Hepatic stellate cell (primary cell): Measurements from ENCODE around the gene SETBP1.
A peak's percentile ranks its signal among the peaks of the same experiment; 100 is the strongest.
"Not testable (repeated sequence)": the region's sequence is repeated elsewhere in the genome, so short reads cannot be mapped to it uniquely, and the experiment has no call there.

ENCODE experiments used
- DNase-seq: peaks from one replicate; pipeline ENCODE4 v3.0.0; 2011; ENCODE audit warnings: low spot score

SETBP1 gene

GRCh38 chr18:44791520-44791919, 110.8 kb downstream of the SETBP1 start:
- no peak for DNase-seq

- DNase-seq, result peak; percentile 22
Observed at GRCh38 chr18:44792456-44793061, 111.9 kb downstream of the SETBP1 start.

DNA sequence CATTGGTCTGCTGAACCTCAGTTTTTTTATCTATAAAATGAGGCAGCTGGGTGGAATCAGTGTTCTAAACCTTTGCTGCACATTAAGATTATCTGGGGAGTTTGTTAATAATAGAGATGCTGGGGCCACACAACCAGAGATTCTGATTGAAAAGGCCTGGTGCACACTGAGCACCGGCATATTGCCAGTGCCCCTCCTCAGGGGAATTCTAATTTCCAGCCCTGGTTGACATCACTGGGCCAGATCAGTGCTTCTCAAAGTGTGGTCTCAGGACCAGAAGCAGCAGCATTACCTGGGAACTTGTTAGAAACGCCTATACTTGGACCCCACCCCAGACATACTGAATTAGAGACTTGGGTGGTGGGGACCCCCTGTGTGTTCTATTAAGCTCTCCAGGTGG, 112.5 kb downstream of the SETBP1 start:
- DNase-seq, result no peak

- DNase-seq, result no peak
Observed at GRCh38 chr18:44793685-44794084, 113.0 kb downstream of the SETBP1 start.

DNA sequence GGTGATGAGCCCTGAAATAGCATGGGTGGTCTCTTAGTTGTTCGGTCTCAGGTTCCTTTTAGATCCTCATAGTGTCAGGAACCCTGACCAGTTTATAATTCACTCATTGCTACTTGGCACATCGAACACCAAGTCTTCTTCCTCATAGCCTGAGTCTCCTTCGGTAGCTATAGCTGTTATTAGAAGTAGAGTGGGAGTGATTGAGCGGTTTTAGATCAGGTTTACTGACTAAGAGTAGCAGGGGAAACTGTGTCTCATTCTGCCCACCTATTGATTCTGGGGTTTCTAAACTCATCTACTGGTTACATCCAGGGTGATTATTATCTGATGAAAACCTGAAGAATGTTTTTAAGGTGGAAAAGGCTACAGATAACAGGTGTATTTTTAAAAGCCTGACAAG, 114.6 kb downstream of the SETBP1 start:
- no peak for DNase-seq

GRCh38 chr18:44796429-44797428, 116.0 kb downstream of the SETBP1 start:
- no peak for DNase-seq

- DNase-seq, result no peak
Observed at GRCh38 chr18:44798433-44799048, 117.9 kb downstream of the SETBP1 start.

DNA sequence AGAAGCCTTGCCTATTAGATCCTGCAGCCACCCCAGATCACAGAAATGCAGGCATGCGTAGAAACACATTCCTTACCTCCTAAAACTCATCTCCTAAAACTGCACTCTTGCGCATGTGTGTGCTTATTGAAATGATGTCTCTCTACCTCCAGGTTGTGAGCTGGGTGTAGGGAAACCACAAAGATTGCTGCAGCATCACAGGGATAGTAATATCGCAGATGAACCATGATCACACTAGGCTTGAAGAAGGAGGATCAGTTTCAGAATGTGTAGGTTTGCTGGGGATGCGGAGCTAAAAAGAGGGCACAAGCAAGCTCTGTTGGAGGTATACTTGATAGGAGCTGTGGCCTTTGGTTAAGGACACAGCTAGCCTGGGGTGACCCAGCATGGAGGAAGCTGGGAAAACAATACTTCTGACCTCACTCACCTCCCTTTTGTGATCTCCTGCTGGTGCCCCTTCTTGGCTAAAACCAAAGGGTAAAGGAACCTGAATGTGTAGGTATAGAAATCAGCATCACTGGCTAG, 118.8 kb downstream of the SETBP1 start:
- DNase-seq, result no peak

- DNase-seq, result no peak
Observed at GRCh38 chr18:44799907-44800421, 119.3 kb downstream of the SETBP1 start.

GRCh38 chr18:44800766-44801165, 120.1 kb downstream of the SETBP1 start:
- not testable (repeated sequence) for DNase-seq

GRCh38 chr18:44801781-44802180, 121.1 kb downstream of the SETBP1 start:
- no peak for DNase-seq

GRCh38 chr18:44802508-44802907, 121.8 kb downstream of the SETBP1 start:
- no peak for DNase-seq

DNA sequence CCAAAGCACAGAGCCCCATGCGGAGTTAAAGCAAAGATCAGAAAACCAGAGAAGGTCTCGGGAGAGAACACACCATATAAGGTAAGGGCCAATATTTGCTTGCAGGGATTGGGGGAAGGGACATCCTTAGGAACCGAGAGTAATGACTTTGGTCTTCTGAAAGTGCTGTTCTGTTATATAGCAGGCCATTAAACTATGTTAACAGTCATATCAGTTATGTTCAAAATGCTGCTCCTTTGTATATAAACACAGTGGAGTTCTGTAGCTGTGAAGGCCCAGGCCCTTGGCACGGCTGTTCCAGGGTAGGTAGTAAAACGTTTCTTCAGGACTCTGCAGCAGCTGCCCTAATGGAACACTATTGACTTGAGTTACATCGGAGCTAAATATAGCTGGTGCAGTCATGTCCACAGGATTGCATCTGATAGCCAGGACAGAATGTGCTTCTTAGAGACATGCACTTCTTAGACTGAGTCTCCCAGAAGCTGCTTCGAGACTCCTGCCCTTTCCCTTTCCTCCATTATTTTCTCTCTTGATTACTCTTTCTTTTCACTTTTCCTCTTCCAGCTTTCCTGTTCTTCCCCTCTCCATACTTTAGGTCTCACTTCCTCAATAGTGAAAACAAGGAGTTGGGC, 122.4 kb downstream of the SETBP1 start:
- peak; percentile 14 for DNase-seq

- DNase-seq, result no peak
Observed at GRCh38 chr18:44804033-44804432, 123.3 kb downstream of the SETBP1 start.

GRCh38 chr18:44805176-44805575, 124.5 kb downstream of the SETBP1 start:
- no peak for DNase-seq

DNA sequence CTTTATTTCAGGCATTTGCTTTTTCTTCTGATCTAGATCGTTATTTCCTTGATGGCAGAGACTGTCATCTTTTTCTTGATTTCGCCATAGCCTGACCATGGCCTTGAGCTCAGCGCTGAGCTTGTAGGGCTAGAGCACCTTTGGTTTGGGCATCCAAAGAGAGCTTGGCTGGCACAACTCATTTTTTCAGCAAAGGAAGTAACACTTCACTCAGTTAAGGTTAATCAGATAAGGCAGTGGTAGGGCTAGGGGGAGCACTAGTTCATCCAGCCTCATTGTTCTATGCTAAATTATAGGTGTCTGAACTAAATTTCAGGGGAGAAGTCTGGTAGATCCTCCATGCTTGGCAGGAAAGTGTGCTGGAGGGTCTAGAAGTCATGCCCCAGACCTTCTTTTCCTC, 125.0 kb downstream of the SETBP1 start:
- DNase-seq, result no peak

DNA sequence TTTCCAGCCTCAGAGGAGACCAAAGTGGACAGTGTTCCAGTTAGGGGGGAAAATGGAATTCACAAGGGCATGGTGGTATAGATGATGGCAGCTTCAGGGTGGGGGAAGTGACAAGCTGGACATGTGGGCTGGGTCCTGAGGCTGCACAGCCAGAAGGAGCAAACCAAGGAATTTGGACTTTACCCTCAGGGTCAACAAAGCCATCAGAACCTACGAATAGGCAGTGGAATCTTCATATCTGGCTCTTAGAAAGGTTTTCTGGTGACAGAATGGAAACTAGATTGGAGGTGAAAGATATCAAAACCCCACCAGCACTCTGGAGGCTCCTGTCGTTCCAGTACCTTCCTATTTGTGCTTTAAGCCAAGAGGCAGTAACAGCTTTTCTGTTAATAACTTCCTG, 127.1 kb downstream of the SETBP1 start:
- no peak for DNase-seq

DNA sequence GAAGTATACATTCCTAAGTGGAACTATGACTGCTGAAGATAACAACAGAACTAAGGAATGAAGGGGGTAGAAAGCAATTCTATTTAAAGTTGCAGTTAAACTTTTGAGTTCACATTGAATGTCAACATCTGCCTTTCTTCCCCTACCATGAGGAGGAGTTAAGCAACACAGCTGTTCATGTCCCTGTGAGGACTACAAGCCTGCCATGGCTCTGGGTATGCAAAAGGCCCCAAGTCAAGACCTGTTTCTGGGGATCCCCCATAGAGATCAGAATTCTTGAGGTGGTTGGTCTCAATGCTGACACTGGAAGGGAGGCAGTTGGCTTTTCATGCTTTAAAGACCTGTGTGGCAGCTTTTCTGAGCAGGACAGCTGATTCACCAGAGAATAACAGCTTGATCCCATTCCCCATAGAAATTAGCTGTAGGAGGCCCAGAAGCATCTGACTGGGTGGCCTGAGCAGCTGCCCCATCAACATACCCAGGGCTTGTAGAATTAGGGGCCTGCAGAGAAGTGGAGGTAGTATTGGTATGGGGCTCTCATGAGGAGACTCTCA, 131.0 kb downstream of the SETBP1 start:
- DNase-seq, result no peak

DNA sequence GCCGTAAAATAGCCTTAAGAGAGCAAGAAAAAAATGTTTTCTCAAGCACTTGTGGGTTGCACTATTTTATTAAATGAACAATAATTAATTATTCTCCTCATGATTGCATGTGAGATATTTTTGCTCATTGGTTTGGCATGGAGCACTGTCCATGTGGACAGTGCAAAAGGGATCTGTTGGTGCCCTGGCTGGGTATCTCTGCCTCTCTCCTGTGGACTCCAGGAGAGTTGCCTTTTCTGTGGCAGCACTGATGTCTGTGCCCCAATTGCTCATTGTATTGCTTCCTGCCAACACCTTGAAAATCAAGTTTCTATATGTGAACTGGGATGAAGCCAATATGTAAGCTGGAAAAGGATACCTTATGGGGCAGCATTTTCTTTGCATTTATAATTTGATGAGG, 131.7 kb downstream of the SETBP1 start:
- DNase-seq, result no peak

- no peak for DNase-seq
Observed at GRCh38 chr18:44813586-44813985, 132.9 kb downstream of the SETBP1 start.

DNA sequence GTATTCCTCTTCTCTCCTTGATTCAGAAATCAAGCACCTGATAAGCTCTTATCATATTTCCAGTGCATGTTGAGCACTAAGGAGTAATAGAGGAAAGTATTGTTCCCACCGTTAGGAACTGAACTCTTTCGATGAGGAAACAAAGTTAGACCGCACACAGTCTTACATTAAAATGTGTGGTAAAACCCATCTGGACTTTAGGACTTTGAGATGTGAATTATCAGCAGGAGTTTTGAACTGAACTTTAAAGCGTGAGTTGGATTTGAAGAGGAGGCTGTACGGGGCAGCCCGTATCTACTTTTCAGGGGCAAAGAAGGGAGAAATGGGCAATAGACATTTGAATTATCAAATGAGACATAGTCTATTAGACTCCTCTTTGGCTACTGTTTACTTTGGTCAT, 134.4 kb downstream of the SETBP1 start:
- DNase-seq, result no peak

DNA sequence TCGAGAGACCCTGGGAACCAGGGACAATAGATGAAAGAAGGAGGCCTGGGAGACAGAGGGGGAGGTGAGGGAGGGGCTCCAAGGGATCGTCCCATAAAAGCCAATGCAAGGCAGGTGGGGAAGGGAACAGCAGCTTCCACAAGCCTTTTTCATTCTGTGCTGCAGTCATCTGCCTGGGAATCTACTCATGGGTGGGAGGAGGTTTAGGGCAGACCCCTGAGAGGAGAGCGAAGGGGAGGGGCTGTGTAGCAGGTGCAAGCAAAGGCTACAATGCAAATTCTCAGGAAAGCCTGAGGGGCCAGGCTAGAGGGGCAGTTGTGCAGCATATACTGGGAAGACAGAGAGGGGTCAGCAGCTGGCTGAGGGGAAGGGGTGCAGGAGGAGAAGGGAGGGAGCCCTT, 135.4 kb downstream of the SETBP1 start:
- no peak for DNase-seq
